ENCODE results near the gene TMEM213.
A peak's percentile ranks its signal among the peaks of the same experiment; 100 is the strongest.

The TMEM213 gene

GRCh38 chr7:138876326-138876725 is 78.5 kb downstream of the TMEM213 start:
- FAIRE-seq (no peak), DNase-seq (ENCODE audit: insufficient read length, low spot score) (no peak)
- TF ChIP-seq POLR2AphosphoS5 (IDR thresholded peaks at IDR 0.05; ENCODE audit: low read depth, low read length), result no peak
- TF ChIP-seq POLR2A (IDR thresholded peaks at IDR 0.05; ENCODE audit: low read depth, low read length), result no peak
- no peak for TF ChIP-seq TAF1 (IDR thresholded peaks at IDR 0.05; ENCODE audit: low read depth, low read length)
- TF ChIP-seq SPI1 (IDR thresholded peaks at IDR 0.05; ENCODE audit: low read depth, low read length), result no peak
- no peak for TF ChIP-seq POU2F2 (IDR thresholded peaks at IDR 0.05; ENCODE audit: low read depth, low read length)
- no peak for TF ChIP-seq PAX5 (IDR thresholded peaks at IDR 0.05; ENCODE audit: insufficient read depth, low read length, severe bottlenecking)

- FAIRE-seq, result no peak
- TF ChIP-seq POLR2A (IDR thresholded peaks at IDR 0.05; ENCODE audit: low read depth, low read length) (no peak), SPI1 (IDR thresholded peaks at IDR 0.05; ENCODE audit: low read depth, low read length) (no peak), POU2F2 (IDR thresholded peaks at IDR 0.05; ENCODE audit: low read depth, low read length) (no peak), PAX5 (IDR thresholded peaks at IDR 0.05; ENCODE audit: insufficient read depth, low read length, severe bottlenecking) (no peak)
- DNase-seq (ENCODE audit: insufficient read length, low spot score), result no peak
These were observed 80.3 kb downstream of the TMEM213 start for GRCh38 chr7:138878051-138878450.

GRCh38 chr7:138878856-138879255 is 81.1 kb downstream of the TMEM213 start:
- TF ChIP-seq POLR2AphosphoS5 (IDR thresholded peaks at IDR 0.05; ENCODE audit: low read depth, low read length), result no peak
- TF ChIP-seq PAX5 (IDR thresholded peaks at IDR 0.05; ENCODE audit: insufficient read depth, low read length, severe bottlenecking), result no peak
- no peak for TF ChIP-seq POU2F2 (IDR thresholded peaks at IDR 0.05; ENCODE audit: low read depth, low read length)
- TF ChIP-seq POLR2A (IDR thresholded peaks at IDR 0.05; ENCODE audit: low read depth, low read length), result no peak
- no peak for TF ChIP-seq TAF1 (IDR thresholded peaks at IDR 0.05; ENCODE audit: low read depth, low read length)
- no peak for TF ChIP-seq SPI1 (IDR thresholded peaks at IDR 0.05; ENCODE audit: low read depth, low read length)
- FAIRE-seq (no peak), DNase-seq (ENCODE audit: insufficient read length, low spot score) (no peak)

- no peak for DNase-seq (ENCODE audit: insufficient read length, low spot score)
- FAIRE-seq, result no peak
- TF ChIP-seq POU2F2 (IDR thresholded peaks at IDR 0.05; ENCODE audit: low read depth, low read length), result no peak
- TF ChIP-seq POLR2AphosphoS5 (IDR thresholded peaks at IDR 0.05; ENCODE audit: low read depth, low read length), result no peak
- no peak for TF ChIP-seq POLR2A (IDR thresholded peaks at IDR 0.05; ENCODE audit: low read depth, low read length)
- no peak for TF ChIP-seq PAX5 (IDR thresholded peaks at IDR 0.05; ENCODE audit: insufficient read depth, low read length, severe bottlenecking)
These were observed 81.6 kb downstream of the TMEM213 start for GRCh38 chr7:138879356-138879755.

- TF ChIP-seq TAF1 (IDR thresholded peaks at IDR 0.05; ENCODE audit: low read depth, low read length) (no peak), POLR2A (IDR thresholded peaks at IDR 0.05; ENCODE audit: low read depth, low read length) (no peak), POU2F2 (IDR thresholded peaks at IDR 0.05; ENCODE audit: low read depth, low read length) (no peak), PAX5 (IDR thresholded peaks at IDR 0.05; ENCODE audit: insufficient read depth, low read length, severe bottlenecking) (no peak), POLR2AphosphoS5 (IDR thresholded peaks at IDR 0.05; ENCODE audit: low read depth, low read length) (no peak), SPI1 (IDR thresholded peaks at IDR 0.05; ENCODE audit: low read depth, low read length) (no peak)
- DNase-seq (ENCODE audit: insufficient read length, low spot score), result no peak
- FAIRE-seq, result no peak
These were observed 83.2 kb downstream of the TMEM213 start for GRCh38 chr7:138880881-138881578.

- FAIRE-seq (no peak), DNase-seq (ENCODE audit: insufficient read length, low spot score) (no peak)
- no peak for TF ChIP-seq POU2F2 (IDR thresholded peaks at IDR 0.05; ENCODE audit: low read depth, low read length)
- no peak for TF ChIP-seq PAX5 (IDR thresholded peaks at IDR 0.05; ENCODE audit: insufficient read depth, low read length, severe bottlenecking)
- no peak for TF ChIP-seq TAF1 (IDR thresholded peaks at IDR 0.05; ENCODE audit: low read depth, low read length)
- TF ChIP-seq SPI1 (IDR thresholded peaks at IDR 0.05; ENCODE audit: low read depth, low read length), result no peak
- no peak for TF ChIP-seq POLR2AphosphoS5 (IDR thresholded peaks at IDR 0.05; ENCODE audit: low read depth, low read length)
These were observed 83.9 kb downstream of the TMEM213 start for GRCh38 chr7:138881579-138882188.

GRCh38 chr7:138882249-138882648 is 84.5 kb downstream of the TMEM213 start:
- TF ChIP-seq PAX5 (IDR thresholded peaks at IDR 0.05; ENCODE audit: insufficient read depth, low read length, severe bottlenecking) (no peak), TAF1 (IDR thresholded peaks at IDR 0.05; ENCODE audit: low read depth, low read length) (no peak), POU2F2 (IDR thresholded peaks at IDR 0.05; ENCODE audit: low read depth, low read length) (no peak), SPI1 (IDR thresholded peaks at IDR 0.05; ENCODE audit: low read depth, low read length) (no peak), POLR2AphosphoS5 (IDR thresholded peaks at IDR 0.05; ENCODE audit: low read depth, low read length) (no peak), POLR2A (IDR thresholded peaks at IDR 0.05; ENCODE audit: low read depth, low read length) (no peak)
- DNase-seq (ENCODE audit: insufficient read length, low spot score) (no peak), FAIRE-seq (no peak)

- DNase-seq (ENCODE audit: insufficient read length, low spot score), result no peak
- FAIRE-seq, result no peak
These were observed 87.8 kb downstream of the TMEM213 start for GRCh38 chr7:138885383-138886147.

GRCh38 chr7:138886501-138886917 is 88.7 kb downstream of the TMEM213 start:
- FAIRE-seq, result no peak
- peak; percentile 37 for DNase-seq (ENCODE audit: insufficient read length, low spot score)
- TF ChIP-seq SPI1 (IDR thresholded peaks at IDR 0.05; ENCODE audit: low read depth, low read length) (peak; percentile 96), PAX5 (IDR thresholded peaks at IDR 0.05; ENCODE audit: insufficient read depth, low read length, severe bottlenecking) (no peak)

More at GRCh38 chr7:138885383-138886147, 87.8 kb downstream of the TMEM213 start:
- no peak for TF ChIP-seq POU2F2 (IDR thresholded peaks at IDR 0.05; ENCODE audit: low read depth, low read length)
- TF ChIP-seq POLR2A (IDR thresholded peaks at IDR 0.05; ENCODE audit: low read depth, low read length), result no peak
- no peak for TF ChIP-seq PAX5 (IDR thresholded peaks at IDR 0.05; ENCODE audit: insufficient read depth, low read length, severe bottlenecking)
- TF ChIP-seq SPI1 (IDR thresholded peaks at IDR 0.05; ENCODE audit: low read depth, low read length), result no peak
- TF ChIP-seq TAF1 (IDR thresholded peaks at IDR 0.05; ENCODE audit: low read depth, low read length), result no peak
- no peak for TF ChIP-seq POLR2AphosphoS5 (IDR thresholded peaks at IDR 0.05; ENCODE audit: low read depth, low read length)

Data from GM12891 (cell line).